K562 (cell line): ENCODE results near the gene FOS. TPM values are rescaled to one million over a fixed set of nuclear protein-coding genes. Genes with fewer than 3 reads are reported as not detected.

Source experiments
- ASH1L ChIP-seq: fragments of 450-650 bp; IDR thresholded peaks from 2 replicates; pipeline ENCODE4 v1.6.1; 2018; ENCODE audit warnings: borderline replicate concordance, mild to moderate bottlenecking, low read depth; ENCODE audit not compliant: partially characterized antibody
- BCL6 ChIP-seq: fragments of 250-450 bp; sonication (Bioruptor Pico); IDR thresholded peaks from 2 replicates; pipeline ENCODE4 v1.4.0; 2020
- BCLAF1 ChIP-seq, 2 experiments: fragments of 450-650 bp in 1 of 2; IDR thresholded peaks; 2 replicates each; pipeline ENCODE4 v1.6.1; 2011 to 2017; ENCODE audit warnings: low read depth in 2 of 2, antibody characterized with exemption in 1 of 2, borderline replicate concordance in 1 of 2, low read length in 1 of 2, mild to moderate bottlenecking in 1 of 2, mixed read lengths in 1 of 2; ENCODE audit not compliant: control insufficient read depth in 1 of 2
- CHAMP1 ChIP-seq: fragments of 450-650 bp; IDR thresholded peaks from 2 replicates; pipeline ENCODE4 v1.6.1; 2016; ENCODE audit warnings: mild to moderate bottlenecking
- CREB3L1 ChIP-seq: fragments of 450-650 bp; IDR thresholded peaks from 2 replicates; pipeline ENCODE4 v1.6.1; 2014; ENCODE audit warnings: low read depth, mild to moderate bottlenecking, moderate library complexity, borderline replicate concordance
- GTF2F1 ChIP-seq: IDR thresholded peaks from 2 replicates; pipeline ENCODE4 v1.6.1; 2011; ENCODE audit warnings: low read depth, low read length, improper control_type of control experiment
- HNRNPL ChIP-seq: fragments of 200-400 bp; formaldehyde crosslinking; IDR thresholded peaks from 2 replicates; pipeline ENCODE4 v1.6.1; 2017; ENCODE audit warnings: low read depth, mild to moderate bottlenecking, low read length
- PKNOX1 ChIP-seq: fragments of 450-650 bp; IDR thresholded peaks from 2 replicates; pipeline ENCODE4 v1.6.1; 2016
- SAFB2 ChIP-seq: fragments of 200-400 bp; formaldehyde crosslinking; IDR thresholded peaks from 2 replicates; pipeline ENCODE4 v1.6.1; 2018; ENCODE audit warnings: borderline replicate concordance, low read length, low read depth, moderate library complexity; ENCODE audit not compliant: severe bottlenecking
- SIX5 ChIP-seq, 2 experiments: IDR thresholded peaks; 2 replicates each; pipeline ENCODE4 v1.6.1; 2011; ENCODE audit warnings: low read length in 2 of 2, borderline replicate concordance in 1 of 2, low read depth in 1 of 2, mild to moderate bottlenecking in 1 of 2, moderate library complexity in 1 of 2; ENCODE audit not compliant: insufficient read depth in 1 of 2
- SP2 ChIP-seq: IDR thresholded peaks from 2 replicates; pipeline ENCODE4 v1.6.1; 2011; ENCODE audit warnings: mild to moderate bottlenecking, low read depth, low read length, moderate library complexity; ENCODE audit not compliant: poor library complexity, severe bottlenecking; ENCODE audit errors: extremely low read depth
- TEAD1 ChIP-seq, 2 experiments: fragments of 450-650 bp in 1 of 2; sonication (generic) in 1 of 2; formaldehyde crosslinking; IDR thresholded peaks; 2 replicates each; pipeline versions ENCODE4 v1.4.0 to v1.8.0; 2020 to 2022; ENCODE audit warnings: mild to moderate bottlenecking in 2 of 2, missing genetic modification reagents in 1 of 2
- ZNF146 ChIP-seq: IDR thresholded peaks from one replicate; pipeline ENCODE4 v1.6.1; 2018; ENCODE audit warnings: missing compliant biosample characterization; ENCODE audit not compliant: unreplicated experiment
- ZNF3 ChIP-seq: fragments of 250-450 bp; sonication (Bioruptor Pico); IDR thresholded peaks from 2 replicates; pipeline ENCODE4 v1.5.0; 2021; ENCODE audit warnings: mild to moderate bottlenecking, moderate library complexity
- ZNF398 ChIP-seq: fragments of 250-450 bp; sonication (Bioruptor Pico); IDR thresholded peaks from 2 replicates; pipeline ENCODE4 v1.8.0; 2021; ENCODE audit warnings: moderate library complexity, mild to moderate bottlenecking, inconsistent platforms
- ZNF699 ChIP-seq: fragments of 250-450 bp; sonication (Bioruptor Pico); IDR thresholded peaks from 2 replicates; pipeline ENCODE4 v1.8.0; 2021; ENCODE audit warnings: mild to moderate bottlenecking, moderate library complexity; ENCODE audit not compliant: insufficient replicate concordance
- polyA plus RNA-seq, 8 experiments: library from polyadenylated mRNA; depleted of rRNA in 4 of 8; stranded (reverse) in 5 of 8; unstranded in 3 of 8; fragments of >200 nt; fragmentation: Nextera tagmentation in 2 of 8; fragmentation: Illumina TruSeq in 1 of 8; extraction: Ambion mirVana in 2 of 8; extraction: Trizol in 1 of 8; gene quantifications; 2 replicates each; pipeline versions ENCODE4 v1.2.1 to v1.2.3, GENCODE V29; 2011 to 2014; ENCODE audit warnings: inconsistent platforms in 1 of 8, missing spikeins in 1 of 8
- total RNA-seq, 7 experiments: library from RNA; depleted of rRNA in 6 of 7; stranded (reverse); fragments of >200 nt in 6 of 7; fragmentation: Illumina TruSeq in 2 of 7; extraction: Trizol in 2 of 7; gene quantifications; 2 replicates each; pipeline versions ENCODE4 v1.2.1 to v1.2.3, GENCODE V29; 2011 to 2021; ENCODE audit warnings: low replicate concordance in 1 of 7

The FOS gene
- total and polyA plus RNA-seq, 9 of the 15 experiments (the other 6 are each of a cell fraction or from before 2014, with no cell fraction given) = 0.54 to 13.8 (median 8.9) TPM

- TF ChIP-seq SP2 (no peak), PKNOX1 (no peak), BCL6 (CRISPR knock-in tag) (no peak), HNRNPL (no peak), CREB3L1 (no peak), BCLAF1 (IDR thresholded peaks at IDR 0.05; ENCODE audit: borderline replicate concordance in 1 of 2, control insufficient read depth in 1 of 2, low read depth in 2 of 2, low read length in 1 of 2) (no peak), ASH1L (no peak), TEAD1 (CRISPR knock-in tag; IDR thresholded peaks at IDR 0.05) (no peak), CHAMP1 (0 out of 2 replicates have a peak, but pooled peaks have one; percentile 35), SIX5 (IDR thresholded peaks at IDR 0.05; ENCODE audit: borderline replicate concordance in 1 of 2, insufficient read depth in 1 of 2, low read depth in 1 of 2, low read length in 2 of 2) (no peak), ZNF398 (CRISPR knock-in tag) (no peak), GTF2F1 (no peak), SAFB2 (no peak), ZNF699 (CRISPR knock-in tag) (no peak), ZNF146 (CRISPR knock-in tag) (no peak), ZNF3 (no peak)
These were observed 23.2 kb downstream of the FOS start (continued) for GRCh38 chr14:75301666-75302325.
